CD14-positive monocyte (primary cell): ENCODE data around the gene MSGN1. TPM values are rescaled to one million over a fixed set of nuclear protein-coding genes. Genes with fewer than 3 reads are reported as not detected.

Source experiments
- DNase-seq, 3 donors: peaks; one replicate each; pipeline ENCODE4 v3.0.0-alpha.2; 2011 to 2022
- H2AFZ ChIP-seq: 2 replicates; pipeline ENCODE4 v1.6.0; 2012; ENCODE audit warnings: mild to moderate bottlenecking, low read depth, low read length, inconsistent platforms; ENCODE audit not compliant: insufficient read depth, poor library complexity, severe bottlenecking
- H3K27ac ChIP-seq, 2 donors: 1 replicate in 1 of 2; 2 replicates in 1 of 2; pipeline ENCODE4 v1.5.1; 2012 to 2013; ENCODE audit warnings: low read length in 2 of 2, control low read depth in 1 of 2, inconsistent platforms in 1 of 2, low read depth in 1 of 2, mild to moderate bottlenecking in 1 of 2
- H3K27me3 ChIP-seq, 2 donors: one replicate each; pipeline versions ENCODE4 v1.6.0 to v1.6.1; 2011 to 2013; ENCODE audit warnings: low read length in 2 of 2; ENCODE audit not compliant: control insufficient read depth in 2 of 2, insufficient read depth in 2 of 2
- H3K36me3 ChIP-seq, 2 donors: replicated peaks in 1 of 2; 1 replicate in 1 of 2; 2 replicates in 1 of 2; pipeline versions ENCODE4 v1.5.1 to v1.6.1; 2012 to 2013; ENCODE audit warnings: low read length in 2 of 2, control low read depth in 1 of 2, inconsistent platforms in 1 of 2, mild to moderate bottlenecking in 1 of 2; ENCODE audit not compliant: insufficient read depth in 2 of 2, control insufficient read depth in 1 of 2
- H3K4me1 ChIP-seq, 2 donors: 1 replicate in 1 of 2; 2 replicates in 1 of 2; pipeline versions ENCODE4 v1.5.1 to v1.6.1; 2012 to 2013; ENCODE audit warnings: low read length in 2 of 2, control low read depth in 1 of 2, inconsistent platforms in 1 of 2, mild to moderate bottlenecking in 1 of 2, moderate library complexity in 1 of 2; ENCODE audit not compliant: insufficient read depth in 2 of 2, control insufficient read depth in 1 of 2
- H3K4me2 ChIP-seq: replicated peaks from 2 replicates; pipeline ENCODE3; 2012; ENCODE audit warnings: low read length, moderate library complexity, mild to moderate bottlenecking; ENCODE audit not compliant: poor library complexity, severe bottlenecking; ENCODE audit errors: extremely low read depth
- H3K4me3 ChIP-seq, 3 experiments: fragments of 200-600 bp in 1 of 3; sonication (generic) in 1 of 3; replicated peaks in 1 of 3; 1 replicate in 2 of 3; 2 replicates in 1 of 3; pipeline ENCODE4 v1.5.1; 2011 to 2013; ENCODE audit warnings: low read length in 3 of 3, mild to moderate bottlenecking in 3 of 3, control low read depth in 2 of 3, low read depth in 2 of 3, inconsistent platforms in 1 of 3, moderate library complexity in 1 of 3
- H3K79me2 ChIP-seq: 2 replicates; pipeline ENCODE4 v1.6.0; 2012; ENCODE audit warnings: mild to moderate bottlenecking, control low read depth, inconsistent platforms, low read length, moderate library complexity; ENCODE audit not compliant: insufficient read depth
- H3K9ac ChIP-seq: 2 replicates; pipeline ENCODE4 v1.6.0; 2017; ENCODE audit warnings: low read length, mild to moderate bottlenecking; ENCODE audit not compliant: insufficient read depth, poor library complexity, severe bottlenecking
- H3K9me3 ChIP-seq, 2 donors: replicated peaks in 1 of 2; 1 replicate in 1 of 2; 2 replicates in 1 of 2; pipeline versions ENCODE4 v1.5.1 to v1.6.1; 2012 to 2013; ENCODE audit warnings: low read length in 2 of 2, control low read depth in 1 of 2; ENCODE audit not compliant: control insufficient read depth in 1 of 2, insufficient read depth in 1 of 2
- H4K20me1 ChIP-seq: 2 replicates; pipeline ENCODE4 v1.6.0; 2012; ENCODE audit warnings: mild to moderate bottlenecking, low read length, control low read depth, moderate library complexity; ENCODE audit not compliant: insufficient read depth
- H3K27ac Mint-ChIP-seq, 7 donors: one replicate each; pipeline ENCODE4 v1.8.0; 2020; ENCODE audit warnings: mild to moderate bottlenecking in 7 of 7, mixed read lengths in 7 of 7, moderate library complexity in 6 of 7, inconsistent platforms in 2 of 7
- H3K27me3 Mint-ChIP-seq, 3 donors: one replicate each; pipeline ENCODE4 v1.8.0; 2021 to 2022; ENCODE audit warnings: low read depth in 3 of 3, mild to moderate bottlenecking in 3 of 3, mixed read lengths in 3 of 3, moderate library complexity in 3 of 3, inconsistent platforms in 1 of 3
- H3K36me3 Mint-ChIP-seq, 2 donors: one replicate each; pipeline ENCODE4 v1.8.0; 2020; ENCODE audit warnings: mixed read lengths in 2 of 2, inconsistent platforms in 1 of 2, mild to moderate bottlenecking in 1 of 2
- H3K4me1 Mint-ChIP-seq: one replicate; pipeline ENCODE4 v1.8.0; 2020; ENCODE audit warnings: mild to moderate bottlenecking, mixed read lengths
- H3K4me3 Mint-ChIP-seq, 2 donors: one replicate each; pipeline ENCODE4 v1.8.0; 2020; ENCODE audit warnings: mild to moderate bottlenecking in 2 of 2, mixed read lengths in 2 of 2, moderate library complexity in 1 of 2
- H3K9me3 Mint-ChIP-seq, 7 donors: one replicate each; pipeline ENCODE4 v1.8.0; 2020 to 2022; ENCODE audit warnings: mixed read lengths in 7 of 7, mild to moderate bottlenecking in 6 of 7, moderate library complexity in 6 of 7, inconsistent platforms in 2 of 7
- WGBS: methylation state at CpG from one replicate; pipeline ENCODE4 v1.1.5; 2013; ENCODE audit warnings: missing lambda C conversion rate; ENCODE audit not compliant: insufficient coverage; 5-methylcytosine and 5-hydroxymethylcytosine counted together
- intact Hi-C, 2 donors: fragments of 100-400 bp; cut with micrococcal nuclease; formaldehyde crosslinking; loops; one replicate each; pipeline versions ENCODE4 v1.15.0 to v1.15.1; 2023
- polyA plus RNA-seq, 3 donors: library from polyadenylated mRNA; depleted of rRNA in 1 of 3; unstranded in 2 of 3; stranded (reverse) in 1 of 3; fragments of 300-500 nt in 2 of 3; fragments of >200 nt in 1 of 3; fragmentation: Illumina TruSeq in 2 of 3; gene quantifications; 1 replicate in 2 of 3; 2 replicates in 1 of 3; pipeline ENCODE4 v1.2.3, GENCODE V29; 2012 to 2021
- TF ChIP-seq, protein P1 (sequence below): fragments of 200-600 bp; IDR thresholded peaks from one replicate; pipeline ENCODE4 v1.8.0; 2022; ENCODE audit warnings: antibody characterized with exemption, mild to moderate bottlenecking

The MSGN1 gene
- polyA plus RNA-seq, 3 donors: not detected

DNA sequence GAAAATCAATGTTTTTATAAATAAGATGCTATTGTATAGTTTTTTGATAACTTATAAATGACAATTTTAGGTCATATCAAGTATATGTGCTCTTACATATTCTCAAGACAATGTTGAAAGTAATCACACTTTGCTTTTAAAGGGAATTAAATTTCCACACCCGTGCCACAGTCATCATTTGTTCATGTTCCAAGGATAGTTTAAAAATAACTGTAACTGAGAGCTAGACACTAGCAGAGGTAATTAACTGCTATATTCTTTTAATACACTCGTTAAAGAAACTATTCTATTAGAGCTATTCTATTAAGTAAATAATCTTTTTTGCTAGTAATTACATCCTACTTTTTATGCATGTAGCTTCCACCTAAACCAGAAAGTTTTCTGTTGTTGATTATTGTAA is 44.3 kb upstream of the MSGN1 start:
- TF ChIP-seq, protein P1, sequence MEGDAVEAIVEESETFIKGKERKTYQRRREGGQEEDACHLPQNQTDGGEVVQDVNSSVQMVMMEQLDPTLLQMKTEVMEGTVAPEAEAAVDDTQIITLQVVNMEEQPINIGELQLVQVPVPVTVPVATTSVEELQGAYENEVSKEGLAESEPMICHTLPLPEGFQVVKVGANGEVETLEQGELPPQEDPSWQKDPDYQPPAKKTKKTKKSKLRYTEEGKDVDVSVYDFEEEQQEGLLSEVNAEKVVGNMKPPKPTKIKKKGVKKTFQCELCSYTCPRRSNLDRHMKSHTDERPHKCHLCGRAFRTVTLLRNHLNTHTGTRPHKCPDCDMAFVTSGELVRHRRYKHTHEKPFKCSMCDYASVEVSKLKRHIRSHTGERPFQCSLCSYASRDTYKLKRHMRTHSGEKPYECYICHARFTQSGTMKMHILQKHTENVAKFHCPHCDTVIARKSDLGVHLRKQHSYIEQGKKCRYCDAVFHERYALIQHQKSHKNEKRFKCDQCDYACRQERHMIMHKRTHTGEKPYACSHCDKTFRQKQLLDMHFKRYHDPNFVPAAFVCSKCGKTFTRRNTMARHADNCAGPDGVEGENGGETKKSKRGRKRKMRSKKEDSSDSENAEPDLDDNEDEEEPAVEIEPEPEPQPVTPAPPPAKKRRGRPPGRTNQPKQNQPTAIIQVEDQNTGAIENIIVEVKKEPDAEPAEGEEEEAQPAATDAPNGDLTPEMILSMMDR: no peak
- intact Hi-C loops: no loop called here
- H3K36me3 ChIP-seq: peaks cover 45 to 68% of the 10 kb centered on the region in 2 donors

GRCh38 chr2:17772532-17772931 is 43.7 kb upstream of the MSGN1 start:
- Mint-ChIP-seq H3K4me3 (no peak overlapping the region), H3K4me1 (no peaks in the 10 kb centered on the region), H3K27me3 (no peaks in the 10 kb centered on the region), H3K36me3 (peaks cover 41 to 49% of the 10 kb centered on the region in 2 donors), H3K9me3 (no peaks in the 10 kb centered on the region), H3K27ac (no peak overlapping the region)
- H2AFZ ChIP-seq: no peak overlapping the region
- intact Hi-C loops: no loop called here
- H4K20me1 ChIP-seq: no peaks in the 10 kb centered on the region
- no peaks in the 10 kb centered on the region for H3K79me2 ChIP-seq
- no CpG with 5 or more reads among the region's 2 CpGs for WGBS
- no peak for DNase-seq
- H3K27ac ChIP-seq: no peak overlapping the region
- H3K27me3 ChIP-seq: no peaks in the 10 kb centered on the region
- peaks cover 43 to 66% of the 10 kb centered on the region in 2 donors for H3K36me3 ChIP-seq
- no peaks in the 10 kb centered on the region for H3K9me3 ChIP-seq
- no peak overlapping the region for H3K4me3 ChIP-seq
- H3K4me2 ChIP-seq: no peak overlapping the region
- TF ChIP-seq, protein P1: no peak
- H3K4me1 ChIP-seq: no peaks in the 10 kb centered on the region
- H3K9ac ChIP-seq: no peak overlapping the region

More for the DNA sequence above, 44.3 kb upstream of the MSGN1 start:
- no peak overlapping the region for H3K9ac ChIP-seq
- Mint-ChIP-seq H3K36me3 (peaks cover 41 to 49% of the 10 kb centered on the region in 2 donors), H3K27ac (no peak overlapping the region), H3K27me3 (no peaks in the 10 kb centered on the region), H3K4me1 (no peaks in the 10 kb centered on the region), H3K4me3 (no peak overlapping the region), H3K9me3 (no peaks in the 10 kb centered on the region)
- H3K79me2 ChIP-seq: no peaks in the 10 kb centered on the region
- WGBS: no CpG with 5 or more reads among the region's 2 CpGs
- no peak overlapping the region for H3K4me3 ChIP-seq
- no peak for DNase-seq
- H2AFZ ChIP-seq: no peak overlapping the region
- no peaks in the 10 kb centered on the region for H4K20me1 ChIP-seq
- no peak overlapping the region for H3K4me2 ChIP-seq
- H3K9me3 ChIP-seq: no peaks in the 10 kb centered on the region
- no peaks in the 10 kb centered on the region for H3K4me1 ChIP-seq
- no peaks in the 10 kb centered on the region for H3K27me3 ChIP-seq
- no peak overlapping the region for H3K27ac ChIP-seq
